ENCODE results near the gene HARS2. TPM values are rescaled to one million over a fixed set of nuclear protein-coding genes. Genes with fewer than 3 reads are reported as not detected.

HARS2 gene
- total RNA-seq, 1 donor from 2014 or later: 37.0 TPM

DNA sequence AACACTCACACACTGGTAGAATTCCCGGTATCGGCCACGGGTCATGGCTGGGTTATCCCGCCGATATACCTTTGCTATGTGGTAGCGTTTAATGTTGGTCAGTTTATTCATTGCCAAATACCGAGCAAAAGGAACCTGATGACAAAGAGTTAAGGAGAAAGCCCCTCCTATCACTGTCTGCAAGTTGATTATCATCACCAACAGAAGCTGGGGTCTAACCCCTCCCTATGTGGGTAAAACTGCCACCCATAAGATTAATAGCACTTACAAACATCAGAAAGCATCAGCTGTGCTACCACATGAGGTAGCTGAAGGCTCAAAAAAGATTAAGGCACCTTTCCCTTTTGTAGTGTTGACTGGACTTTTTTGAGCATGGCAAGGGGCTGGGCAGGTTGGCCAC is 12.3 kb upstream of the HARS2 start:
- Mint-ChIP-seq H3K9me3 (ENCODE audit: unreplicated experiment) (no peaks in the 10 kb centered on the region), H3K27ac (ENCODE audit: unreplicated experiment) (no peak overlapping the region), H3K27me3 (ENCODE audit: unreplicated experiment) (peaks cover 11% of the 10 kb centered on the region), H3K4me3 (ENCODE audit: unreplicated experiment) (no peak overlapping the region), H3K36me3 (ENCODE audit: low read depth, unreplicated experiment) (peaks cover 40% of the 10 kb centered on the region), H3K4me1 (ENCODE audit: unreplicated experiment) (no peaks in the 10 kb centered on the region)
- TF ChIP-seq, protein P1, sequence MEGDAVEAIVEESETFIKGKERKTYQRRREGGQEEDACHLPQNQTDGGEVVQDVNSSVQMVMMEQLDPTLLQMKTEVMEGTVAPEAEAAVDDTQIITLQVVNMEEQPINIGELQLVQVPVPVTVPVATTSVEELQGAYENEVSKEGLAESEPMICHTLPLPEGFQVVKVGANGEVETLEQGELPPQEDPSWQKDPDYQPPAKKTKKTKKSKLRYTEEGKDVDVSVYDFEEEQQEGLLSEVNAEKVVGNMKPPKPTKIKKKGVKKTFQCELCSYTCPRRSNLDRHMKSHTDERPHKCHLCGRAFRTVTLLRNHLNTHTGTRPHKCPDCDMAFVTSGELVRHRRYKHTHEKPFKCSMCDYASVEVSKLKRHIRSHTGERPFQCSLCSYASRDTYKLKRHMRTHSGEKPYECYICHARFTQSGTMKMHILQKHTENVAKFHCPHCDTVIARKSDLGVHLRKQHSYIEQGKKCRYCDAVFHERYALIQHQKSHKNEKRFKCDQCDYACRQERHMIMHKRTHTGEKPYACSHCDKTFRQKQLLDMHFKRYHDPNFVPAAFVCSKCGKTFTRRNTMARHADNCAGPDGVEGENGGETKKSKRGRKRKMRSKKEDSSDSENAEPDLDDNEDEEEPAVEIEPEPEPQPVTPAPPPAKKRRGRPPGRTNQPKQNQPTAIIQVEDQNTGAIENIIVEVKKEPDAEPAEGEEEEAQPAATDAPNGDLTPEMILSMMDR (IDR thresholded peaks at IDR 0.05; ENCODE audit: unreplicated experiment): no peak
- no peak for DNase-seq (ENCODE audit: low spot score)

DNA sequence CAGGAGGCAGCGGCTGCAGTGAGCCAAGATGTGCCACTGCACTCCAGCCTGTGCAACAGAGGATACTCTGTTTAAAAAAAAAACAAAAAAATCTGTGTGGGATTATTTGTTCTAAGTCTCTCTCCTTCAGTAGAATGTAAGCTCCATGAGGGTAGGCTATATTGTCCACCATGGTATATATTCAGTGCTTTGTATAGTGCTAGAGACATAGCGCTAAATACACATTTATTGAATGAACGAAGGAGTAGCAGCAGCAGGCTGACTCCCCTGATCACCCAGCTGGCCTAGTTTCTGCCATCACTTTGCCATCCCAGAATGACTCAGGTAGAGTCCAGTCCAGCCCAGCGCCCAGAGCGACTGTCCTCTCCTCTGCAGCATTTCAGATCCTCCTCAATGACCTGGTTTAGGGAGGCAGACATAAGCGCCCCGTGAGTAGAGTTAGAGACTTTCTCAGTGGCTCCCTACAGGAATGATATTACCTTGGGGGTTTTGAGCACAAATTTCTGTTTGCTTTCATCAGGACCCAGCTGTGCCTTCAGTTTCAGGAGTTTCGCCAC is 801 bp upstream of the HARS2 start:
- Mint-ChIP-seq H3K4me3 (ENCODE audit: unreplicated experiment) (peak overlapping the region; percentile 97), H3K4me1 (ENCODE audit: unreplicated experiment) (peaks cover 20% of the 10 kb centered on the region), H3K36me3 (ENCODE audit: low read depth, unreplicated experiment) (peaks cover 17% of the 10 kb centered on the region), H3K27ac (ENCODE audit: unreplicated experiment) (peak overlapping the region; percentile 91), H3K27me3 (ENCODE audit: unreplicated experiment) (peaks cover 14% of the 10 kb centered on the region), H3K9me3 (ENCODE audit: unreplicated experiment) (no peaks in the 10 kb centered on the region)
- TF ChIP-seq, protein P1 (IDR thresholded peaks at IDR 0.05; ENCODE audit: unreplicated experiment): no peak
- DNase-seq (ENCODE audit: low spot score): no peak

GRCh38 chr5:140694276-140694675 is 3.0 kb downstream of the HARS2 start:
- TF ChIP-seq, protein P1 (IDR thresholded peaks at IDR 0.05; ENCODE audit: unreplicated experiment): no peak
- DNase-seq (ENCODE audit: low spot score): no peak
- Mint-ChIP-seq H3K4me3 (ENCODE audit: unreplicated experiment) (no peak overlapping the region), H3K4me1 (ENCODE audit: unreplicated experiment) (peaks cover 22% of the 10 kb centered on the region), H3K36me3 (ENCODE audit: low read depth, unreplicated experiment) (peaks cover 47% of the 10 kb centered on the region), H3K9me3 (ENCODE audit: unreplicated experiment) (no peaks in the 10 kb centered on the region), H3K27me3 (ENCODE audit: unreplicated experiment) (peaks cover 15% of the 10 kb centered on the region), H3K27ac (ENCODE audit: unreplicated experiment) (no peak overlapping the region)

- Mint-ChIP-seq H3K9me3 (ENCODE audit: unreplicated experiment) (no peaks in the 10 kb centered on the region), H3K27ac (ENCODE audit: unreplicated experiment) (peak overlapping the region; percentile 19), H3K27me3 (ENCODE audit: unreplicated experiment) (peaks cover 13% of the 10 kb centered on the region), H3K4me3 (ENCODE audit: unreplicated experiment) (peak overlapping the region; percentile 54), H3K4me1 (ENCODE audit: unreplicated experiment) (peaks cover 19% of the 10 kb centered on the region), H3K36me3 (ENCODE audit: low read depth, unreplicated experiment) (peaks cover 53% of the 10 kb centered on the region)
- TF ChIP-seq, protein P1 (IDR thresholded peaks at IDR 0.05; ENCODE audit: unreplicated experiment): no peak
- no peak for DNase-seq (ENCODE audit: low spot score)
These were observed 5.7 kb downstream of the HARS2 start for GRCh38 chr5:140696891-140697492.
